WERI-Rb-1 (cell line): ENCODE measurements around the gene TBC1D2B.
"Not testable (repeated sequence)": the region's sequence is repeated elsewhere in the genome, so short reads cannot be mapped to it uniquely, and the experiment has no call there.

Experiments
- DNase-seq: peaks from one replicate; pipeline ENCODE4 v3.0.0-alpha.2; 2020
- H3K27ac ChIP-seq: fragments of 250-450 bp; sonication (Bioruptor Pico); 2 replicates; pipeline ENCODE4 v1.5.1; 2020; ENCODE audit warnings: mild to moderate bottlenecking, moderate library complexity
- H3K27me3 ChIP-seq: fragments of 250-450 bp; sonication (Bioruptor Pico); 2 replicates; pipeline ENCODE4 v1.5.1; 2021; ENCODE audit warnings: mild to moderate bottlenecking, low read depth, moderate library complexity; ENCODE audit not compliant: insufficient read depth, severe bottlenecking
- H3K36me3 ChIP-seq: fragments of 250-450 bp; sonication (Bioruptor Pico); 2 replicates; pipeline ENCODE4 v1.5.1; 2020; ENCODE audit warnings: mild to moderate bottlenecking, moderate library complexity
- H3K4me3 ChIP-seq: 2 replicates; pipeline ENCODE4 v1.5.1; 2011; ENCODE audit warnings: low read depth, mild to moderate bottlenecking, control low read depth, low read length
- H3K9me3 ChIP-seq: fragments of 250-450 bp; sonication (Bioruptor Pico); 2 replicates; pipeline ENCODE4 v1.5.1; 2021; ENCODE audit warnings: mild to moderate bottlenecking, moderate library complexity; ENCODE audit not compliant: severe bottlenecking
- TF ChIP-seq, protein P1 (sequence below): IDR thresholded peaks from 2 replicates; pipeline ENCODE4 v1.5.1; 2011; ENCODE audit warnings: low read depth, mild to moderate bottlenecking, control low read depth, inconsistent platforms, low read length

The TBC1D2B gene

DNA sequence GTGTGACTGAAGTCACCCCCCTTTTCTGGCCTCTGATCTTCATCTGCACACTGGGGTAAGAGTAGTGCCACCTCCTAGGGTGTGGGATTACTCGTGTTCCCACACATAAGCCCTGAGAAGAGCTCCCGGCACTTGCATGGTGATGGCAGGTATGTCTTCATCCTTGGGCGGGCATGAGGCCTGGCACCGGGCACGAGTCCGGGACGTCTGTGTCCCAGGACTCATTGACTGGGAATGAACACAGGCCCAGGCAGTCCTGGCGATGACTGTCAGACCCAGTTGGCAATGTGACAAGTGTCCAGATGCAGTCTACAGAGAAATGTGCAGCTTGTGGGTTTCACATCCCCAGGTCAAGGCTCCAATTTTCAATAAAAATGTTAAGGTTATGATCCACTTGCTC is 78.9 kb downstream of the TBC1D2B start:
- DNase-seq: no peak
- Histone ChIP-seq H3K9me3 (no peaks in the 10 kb centered on the region), H3K27me3 (no peaks in the 10 kb centered on the region), H3K4me3 (no peak overlapping the region), H3K36me3 (peaks cover 18% of the 10 kb centered on the region), H3K27ac (no peak overlapping the region)
- TF ChIP-seq, protein P1, sequence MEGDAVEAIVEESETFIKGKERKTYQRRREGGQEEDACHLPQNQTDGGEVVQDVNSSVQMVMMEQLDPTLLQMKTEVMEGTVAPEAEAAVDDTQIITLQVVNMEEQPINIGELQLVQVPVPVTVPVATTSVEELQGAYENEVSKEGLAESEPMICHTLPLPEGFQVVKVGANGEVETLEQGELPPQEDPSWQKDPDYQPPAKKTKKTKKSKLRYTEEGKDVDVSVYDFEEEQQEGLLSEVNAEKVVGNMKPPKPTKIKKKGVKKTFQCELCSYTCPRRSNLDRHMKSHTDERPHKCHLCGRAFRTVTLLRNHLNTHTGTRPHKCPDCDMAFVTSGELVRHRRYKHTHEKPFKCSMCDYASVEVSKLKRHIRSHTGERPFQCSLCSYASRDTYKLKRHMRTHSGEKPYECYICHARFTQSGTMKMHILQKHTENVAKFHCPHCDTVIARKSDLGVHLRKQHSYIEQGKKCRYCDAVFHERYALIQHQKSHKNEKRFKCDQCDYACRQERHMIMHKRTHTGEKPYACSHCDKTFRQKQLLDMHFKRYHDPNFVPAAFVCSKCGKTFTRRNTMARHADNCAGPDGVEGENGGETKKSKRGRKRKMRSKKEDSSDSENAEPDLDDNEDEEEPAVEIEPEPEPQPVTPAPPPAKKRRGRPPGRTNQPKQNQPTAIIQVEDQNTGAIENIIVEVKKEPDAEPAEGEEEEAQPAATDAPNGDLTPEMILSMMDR: no peak

GRCh38 chr15:77997761-77998554 is 79.6 kb downstream of the TBC1D2B start:
- peaks cover 16% of the 10 kb centered on the region for H3K36me3 ChIP-seq
- not testable (repeated sequence) for H3K9me3 ChIP-seq, H3K27ac ChIP-seq, H3K4me3 ChIP-seq, DNase-seq, H3K27me3 ChIP-seq

- not testable (repeated sequence) for H3K9me3 ChIP-seq, H3K36me3 ChIP-seq, H3K27ac ChIP-seq, H3K4me3 ChIP-seq, H3K27me3 ChIP-seq, DNase-seq
Measured at GRCh38 chr15:77997221-77997620, 80.3 kb downstream of the TBC1D2B start.

- not testable (repeated sequence) for DNase-seq, H3K9me3 ChIP-seq, H3K27ac ChIP-seq, H3K4me3 ChIP-seq, H3K36me3 ChIP-seq, H3K27me3 ChIP-seq
Measured at GRCh38 chr15:77996713-77997171, 80.8 kb downstream of the TBC1D2B start.

DNA sequence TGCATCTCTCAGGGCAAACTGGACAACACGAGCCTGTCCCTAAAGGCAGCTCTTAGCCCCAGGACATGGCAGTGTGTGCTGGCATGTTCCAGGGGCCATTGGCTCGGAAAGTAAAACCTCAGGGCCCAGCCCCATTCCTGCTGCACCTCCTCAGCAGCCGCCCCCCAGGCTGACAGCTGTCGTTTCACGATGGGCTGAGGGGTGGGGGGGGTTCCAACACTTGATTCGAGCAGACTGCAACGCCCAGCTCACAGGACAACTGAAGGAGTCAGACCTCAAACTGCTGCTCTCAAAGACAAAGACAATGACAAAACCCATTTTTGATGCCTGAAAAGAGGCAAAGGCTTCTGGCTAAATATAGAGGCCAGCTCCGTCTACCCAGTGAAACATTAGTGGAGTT is 81.3 kb downstream of the TBC1D2B start:
- not testable (repeated sequence) for DNase-seq, H3K36me3 ChIP-seq, H3K27ac ChIP-seq, H3K4me3 ChIP-seq, H3K9me3 ChIP-seq, H3K27me3 ChIP-seq

DNA sequence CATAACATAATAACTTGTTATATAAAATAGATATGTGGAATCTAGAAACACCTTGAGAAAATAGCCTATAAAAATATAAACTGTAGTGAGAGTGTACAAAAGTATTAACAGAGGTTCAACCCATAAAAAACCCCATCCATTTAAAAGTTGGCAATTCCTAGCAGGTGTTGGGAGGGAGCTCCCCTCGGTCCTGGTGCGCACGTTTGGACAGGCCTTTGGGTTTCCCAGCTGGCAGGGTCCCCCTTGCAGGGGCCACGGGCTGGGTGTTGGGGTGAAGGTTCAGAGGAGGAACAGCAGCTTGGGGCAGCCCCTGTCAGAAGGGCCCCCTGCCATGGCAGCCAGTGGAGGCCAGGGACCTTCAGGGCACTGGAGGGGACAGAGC is 82.0 kb downstream of the TBC1D2B start:
- not testable (repeated sequence) for H3K27ac ChIP-seq, H3K36me3 ChIP-seq, H3K9me3 ChIP-seq, H3K27me3 ChIP-seq, DNase-seq, H3K4me3 ChIP-seq

GRCh38 chr15:77994893-77995536 is 82.5 kb downstream of the TBC1D2B start:
- not testable (repeated sequence) for H3K4me3 ChIP-seq, H3K27ac ChIP-seq, DNase-seq, H3K36me3 ChIP-seq, H3K9me3 ChIP-seq, H3K27me3 ChIP-seq
- TF ChIP-seq, protein P1: peak; percentile 37

- not testable (repeated sequence) for H3K9me3 ChIP-seq, H3K27ac ChIP-seq, H3K4me3 ChIP-seq, H3K27me3 ChIP-seq, H3K36me3 ChIP-seq, DNase-seq
Measured at GRCh38 chr15:77993970-77994693, 83.4 kb downstream of the TBC1D2B start.
